ENCODE results near the gene MOSMO.

Gene MOSMO

GRCh38 chr16:22008215-22009059, 526 bp downstream of the MOSMO start:
- H3K4me3 ChIP-seq (ENCODE audit: low read length): peak overlapping the region; percentile 80
- DNase-seq (ENCODE audit: low read depth): no peak
- no peak for TF ChIP-seq CTCF (conservative IDR thresholded peaks at IDR 0.05; ENCODE audit: low read length)

GRCh38 chr16:22010902-22011301, 3.0 kb downstream of the MOSMO start:
- H3K4me3 ChIP-seq (ENCODE audit: low read length): no peak overlapping the region
- no peak for TF ChIP-seq CTCF (conservative IDR thresholded peaks at IDR 0.05; ENCODE audit: low read length)
- no peak for DNase-seq (ENCODE audit: low read depth)

GRCh38 chr16:22012241-22012640, 4.3 kb downstream of the MOSMO start:
- no peak for TF ChIP-seq CTCF (conservative IDR thresholded peaks at IDR 0.05; ENCODE audit: low read length)
- H3K4me3 ChIP-seq (ENCODE audit: low read length): no peak overlapping the region
- DNase-seq (ENCODE audit: low read depth): no peak

GRCh38 chr16:22013486-22013885, 5.6 kb downstream of the MOSMO start:
- DNase-seq (ENCODE audit: low read depth): no peak
- no peak for TF ChIP-seq CTCF (conservative IDR thresholded peaks at IDR 0.05; ENCODE audit: low read length)
- H3K4me3 ChIP-seq (ENCODE audit: low read length): no peak overlapping the region

GRCh38 chr16:22014271-22014873, 6.5 kb downstream of the MOSMO start:
- no peak overlapping the region for H3K4me3 ChIP-seq (ENCODE audit: low read length)
- no peak for DNase-seq (ENCODE audit: low read depth)
- no peak for TF ChIP-seq CTCF (conservative IDR thresholded peaks at IDR 0.05; ENCODE audit: low read length)

- no peak overlapping the region for H3K4me3 ChIP-seq (ENCODE audit: low read length)
- no peak for TF ChIP-seq CTCF (conservative IDR thresholded peaks at IDR 0.05; ENCODE audit: low read length)
- DNase-seq (ENCODE audit: low read depth): no peak
Observed at GRCh38 chr16:22016927-22017326, 9.0 kb downstream of the MOSMO start.

- no peak for TF ChIP-seq CTCF (conservative IDR thresholded peaks at IDR 0.05; ENCODE audit: low read length)
- no peak for DNase-seq (ENCODE audit: low read depth)
- H3K4me3 ChIP-seq (ENCODE audit: low read length): no peak overlapping the region
Observed at GRCh38 chr16:22018559-22018958, 10.6 kb downstream of the MOSMO start.

All from AG10803 (cell line).